NCI-H2171 (cell line): ENCODE measurements around the gene CBX2.
A peak's percentile ranks its signal among the peaks of the same experiment; 100 is the strongest.

Experiments
- DNase-seq: peaks from one replicate; lab custom pipeline; 2025; lab: John Stamatoyannopoulos, UW

Gene CBX2

DNA sequence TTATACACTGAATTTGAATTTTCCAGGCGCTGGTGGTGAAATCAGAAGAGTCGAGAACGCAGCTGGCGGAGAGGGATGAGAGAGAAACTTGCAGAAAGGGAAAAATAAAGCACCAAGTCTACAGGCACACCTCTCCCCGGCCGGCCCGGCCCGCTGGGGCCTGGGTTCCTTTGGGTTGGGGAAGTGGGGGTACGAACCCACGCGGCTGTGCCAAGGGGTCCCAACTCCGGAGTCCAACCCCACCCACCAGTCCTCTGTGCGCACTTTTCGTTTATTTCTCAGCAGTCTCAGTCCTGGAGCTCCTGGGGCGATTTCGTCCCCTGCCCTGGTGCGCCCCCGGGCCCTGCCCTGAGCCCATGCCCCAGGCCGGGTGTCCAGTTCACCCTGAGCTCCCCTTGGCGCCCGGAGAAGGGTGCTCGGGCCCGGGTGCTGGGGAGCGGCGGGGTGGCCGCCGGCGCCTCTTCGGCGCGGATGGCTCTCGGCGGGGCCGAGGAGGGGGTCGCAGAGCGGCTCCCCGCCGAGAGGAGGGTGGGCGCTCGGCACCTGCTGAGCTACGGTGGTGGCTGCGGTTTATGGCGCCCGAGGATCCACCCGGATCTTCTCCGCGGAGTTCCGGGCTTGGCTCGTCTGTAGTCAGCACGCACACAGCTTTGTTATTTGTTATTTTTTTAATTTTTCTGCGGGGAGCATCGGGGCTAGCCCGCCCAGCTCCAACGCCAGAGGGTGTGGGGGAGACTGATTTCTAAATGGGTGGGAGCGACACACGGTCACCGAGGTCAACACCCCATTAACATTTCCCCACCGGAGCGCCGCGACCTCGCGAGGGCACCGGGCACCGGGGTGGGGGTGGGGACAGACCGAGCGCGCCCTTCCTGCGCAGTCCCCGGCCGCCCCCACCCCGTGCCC is 34.7 kb downstream of the CBX2 start:
- no peak for DNase-seq

DNA sequence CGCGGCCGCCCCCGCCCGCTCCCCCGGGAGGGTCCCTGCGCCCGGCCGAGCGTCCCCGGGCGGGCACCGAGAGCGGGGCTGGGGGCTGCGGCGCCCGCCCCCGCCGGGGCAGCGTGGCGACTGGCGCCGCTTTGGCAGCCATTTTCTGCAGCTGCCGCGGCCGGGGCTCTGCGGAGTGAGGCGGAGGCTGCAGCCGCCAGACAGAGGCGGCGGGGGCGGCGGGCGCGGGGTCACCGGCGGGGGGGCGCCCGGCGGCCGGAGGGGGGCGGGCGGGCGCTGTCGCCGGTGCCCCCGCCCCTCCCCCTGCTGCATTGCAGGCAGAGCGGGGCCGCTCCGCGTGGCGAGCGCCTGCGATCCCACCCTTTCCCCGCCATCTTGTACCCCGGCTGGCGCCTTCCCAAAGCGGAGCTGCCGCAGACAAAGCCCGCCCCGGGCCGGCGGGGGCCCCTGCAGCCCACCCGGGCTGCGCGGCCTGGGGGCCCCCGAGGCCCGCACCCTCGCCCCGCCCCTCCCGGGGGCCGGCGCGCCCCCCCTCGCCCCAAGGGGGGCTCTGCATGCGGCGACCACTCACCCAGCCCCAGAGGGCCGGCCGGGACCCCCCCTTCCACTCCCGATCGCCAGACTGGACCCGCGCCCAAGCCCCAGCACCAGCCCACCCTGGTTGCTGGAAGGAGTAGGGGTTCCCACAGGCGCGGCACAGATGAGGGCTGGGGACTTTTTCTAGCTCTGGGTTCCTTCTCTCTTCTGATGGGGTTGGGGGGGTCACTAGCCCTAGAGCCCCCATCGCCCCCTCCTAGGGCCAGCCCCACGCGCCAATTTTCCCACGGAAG is 35.6 kb downstream of the CBX2 start:
- DNase-seq = peak; percentile 74

DNA sequence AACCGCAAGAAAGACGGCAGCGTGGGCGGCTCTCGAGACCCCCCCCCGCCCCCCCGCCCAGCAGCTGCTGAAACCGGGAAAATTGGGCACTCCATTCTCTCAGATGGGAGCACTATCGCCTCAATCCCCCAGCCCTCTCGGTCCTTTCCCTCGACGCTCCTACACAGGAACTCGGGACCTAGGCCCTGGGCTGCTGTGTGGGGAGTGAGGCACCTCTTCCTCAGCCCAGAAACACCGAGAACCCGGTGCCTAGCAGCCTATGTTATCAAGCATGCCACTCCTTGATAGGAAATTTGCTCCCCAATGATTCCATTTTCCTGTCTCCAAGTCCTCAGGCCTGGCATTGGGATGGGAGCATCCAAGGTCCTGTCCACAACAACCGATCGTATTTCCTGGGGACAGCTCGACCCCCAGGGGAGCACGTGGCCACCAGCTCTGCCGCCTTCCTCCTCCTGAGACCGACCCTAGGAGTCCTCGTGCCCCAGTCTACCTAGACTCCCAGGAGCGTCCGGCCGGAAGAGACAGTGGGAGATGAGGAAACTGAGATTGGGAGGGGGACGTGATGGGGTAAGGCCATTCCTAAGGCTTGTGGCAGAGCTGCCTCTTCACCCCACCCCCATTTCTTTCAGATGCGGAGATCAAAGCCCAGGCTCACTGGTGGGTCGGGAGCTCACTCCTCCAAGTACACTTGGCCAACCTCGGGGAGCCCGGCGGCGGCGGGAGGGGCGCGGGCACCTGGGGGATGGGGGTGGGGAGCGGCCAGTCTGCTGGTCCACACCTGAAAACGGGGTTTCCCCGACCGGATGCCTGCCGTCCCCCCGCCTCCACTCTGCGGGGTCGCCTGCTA is 36.4 kb downstream of the CBX2 start:
- DNase-seq = no peak

DNA sequence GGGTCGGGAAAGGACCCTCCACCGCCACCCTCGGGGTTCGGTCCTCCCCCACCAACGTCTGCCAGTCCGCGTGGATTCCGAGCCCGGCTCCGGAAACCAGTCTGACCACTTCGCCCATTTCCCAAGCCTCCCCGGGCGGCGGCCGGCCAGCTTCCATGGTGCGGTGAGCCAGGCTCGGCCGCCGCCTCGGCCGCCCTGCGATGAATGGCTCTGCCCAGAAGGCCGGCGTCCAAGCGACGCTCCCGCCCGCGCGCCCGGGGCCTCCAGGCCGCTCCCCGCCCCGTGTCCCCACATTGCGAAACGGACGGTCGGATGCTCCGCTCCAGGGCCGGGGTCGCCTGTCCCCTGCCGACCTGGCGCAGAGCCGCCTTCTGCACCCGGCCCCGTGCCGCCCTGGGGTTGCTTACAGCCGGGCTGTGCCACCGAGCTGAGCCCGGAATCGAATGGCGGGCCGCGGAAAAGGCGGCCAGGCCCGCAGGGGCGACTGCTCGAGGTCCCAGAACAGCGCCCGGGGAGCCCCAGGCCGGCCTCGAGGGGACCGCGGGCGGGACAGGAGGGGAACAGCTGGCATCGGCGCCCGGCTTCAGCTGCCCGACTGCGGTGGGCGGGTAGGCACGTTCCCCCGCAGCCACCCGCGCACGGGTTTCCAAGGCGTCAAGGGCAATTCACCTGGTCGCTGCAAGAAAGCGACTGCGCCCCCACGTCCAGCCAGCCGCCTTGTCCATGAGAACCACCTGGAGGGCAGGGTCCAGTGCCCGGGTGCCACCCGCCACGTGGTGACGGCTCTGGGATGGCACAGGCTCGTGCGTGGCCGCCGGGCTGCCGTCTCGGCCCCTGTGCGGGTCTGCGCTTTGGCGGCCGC is 37.3 kb downstream of the CBX2 start:
- DNase-seq = no peak

DNA sequence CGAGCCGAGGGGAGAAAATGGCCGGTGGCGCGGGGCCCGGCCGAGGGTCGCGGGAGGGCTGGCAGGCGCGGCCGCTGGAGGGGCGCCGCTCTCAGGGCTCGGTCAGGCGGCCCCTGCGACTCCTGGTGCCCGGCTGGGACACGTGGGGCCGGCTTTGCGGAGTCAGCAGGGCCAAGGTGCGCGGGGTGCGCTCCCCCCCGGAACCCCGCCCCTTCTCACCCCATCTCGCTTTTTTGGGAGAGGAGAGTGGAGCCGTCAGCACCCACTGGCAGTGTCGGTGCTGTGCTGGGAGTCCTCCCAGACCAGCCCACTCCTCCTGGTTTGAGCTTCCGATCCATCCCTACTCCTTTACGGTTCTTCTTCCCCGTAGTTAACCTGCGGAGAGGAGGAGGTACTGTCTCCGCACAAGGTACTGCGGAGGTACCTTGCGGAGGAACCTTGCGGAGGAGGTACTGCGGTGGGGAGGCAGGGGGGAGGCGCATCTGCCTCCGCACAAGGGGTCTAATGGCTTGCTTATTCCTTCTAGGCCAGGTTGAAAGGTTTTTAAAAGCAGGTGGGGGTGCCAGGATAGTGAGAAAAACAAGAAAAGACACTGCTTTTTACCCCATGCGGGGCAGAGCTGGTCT is 38.0 kb downstream of the CBX2 start:
- DNase-seq = no peak

DNA sequence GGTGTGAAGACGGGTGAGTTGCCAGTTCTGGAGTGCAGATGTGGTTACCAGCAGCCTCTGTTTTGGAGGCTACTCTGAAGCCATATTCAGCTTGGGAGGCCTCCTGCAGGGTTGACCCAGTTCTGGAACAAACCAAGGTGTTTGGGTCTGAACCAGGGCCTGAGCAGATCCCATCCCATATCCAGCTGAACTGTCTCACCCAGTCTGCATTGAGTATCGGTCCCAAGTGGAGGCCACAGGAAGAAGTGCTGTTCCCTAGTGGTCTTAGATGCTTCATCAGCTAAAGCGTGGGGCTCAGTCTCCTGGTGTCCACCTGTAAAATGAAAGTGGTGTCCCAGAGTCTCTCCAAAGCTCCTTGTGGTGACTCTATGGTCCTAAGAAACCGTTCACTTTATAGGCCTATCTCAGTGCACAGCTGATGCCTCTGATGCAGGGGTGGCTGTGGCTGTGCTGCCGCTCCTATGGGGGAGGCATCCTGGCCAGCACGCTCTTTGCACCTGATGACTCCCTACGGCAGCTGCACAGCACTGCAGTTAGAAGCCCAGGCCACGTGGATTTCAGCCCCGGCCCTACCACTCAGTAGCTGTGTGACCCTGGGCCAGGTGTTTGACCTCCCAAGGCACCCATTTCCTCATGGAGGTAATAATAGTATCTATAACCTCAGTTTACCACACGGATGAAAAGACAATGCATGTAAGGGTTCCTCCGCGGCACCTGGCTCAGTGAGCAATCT is 40.2 kb downstream of the CBX2 start:
- DNase-seq = no peak

DNA sequence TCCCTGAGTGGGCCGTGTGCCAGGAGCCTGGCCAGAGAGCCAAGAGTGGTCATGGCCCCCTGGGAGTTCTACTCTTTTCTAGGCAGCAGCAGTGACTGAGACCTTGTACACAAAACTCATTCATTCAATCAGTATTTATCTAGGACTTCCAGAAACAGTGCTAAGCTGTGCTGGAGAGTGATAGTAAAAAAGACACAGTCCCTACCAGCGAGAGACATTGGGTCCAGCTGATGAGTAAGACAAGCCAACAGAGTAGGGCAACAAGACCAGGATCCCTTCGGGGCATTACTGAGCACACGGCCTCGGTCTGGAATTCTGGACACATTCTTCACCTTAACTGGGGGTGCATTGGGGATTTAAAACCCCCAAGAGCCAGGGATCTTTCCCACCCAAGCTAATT is 41.1 kb downstream of the CBX2 start:
- DNase-seq = no peak

DNA sequence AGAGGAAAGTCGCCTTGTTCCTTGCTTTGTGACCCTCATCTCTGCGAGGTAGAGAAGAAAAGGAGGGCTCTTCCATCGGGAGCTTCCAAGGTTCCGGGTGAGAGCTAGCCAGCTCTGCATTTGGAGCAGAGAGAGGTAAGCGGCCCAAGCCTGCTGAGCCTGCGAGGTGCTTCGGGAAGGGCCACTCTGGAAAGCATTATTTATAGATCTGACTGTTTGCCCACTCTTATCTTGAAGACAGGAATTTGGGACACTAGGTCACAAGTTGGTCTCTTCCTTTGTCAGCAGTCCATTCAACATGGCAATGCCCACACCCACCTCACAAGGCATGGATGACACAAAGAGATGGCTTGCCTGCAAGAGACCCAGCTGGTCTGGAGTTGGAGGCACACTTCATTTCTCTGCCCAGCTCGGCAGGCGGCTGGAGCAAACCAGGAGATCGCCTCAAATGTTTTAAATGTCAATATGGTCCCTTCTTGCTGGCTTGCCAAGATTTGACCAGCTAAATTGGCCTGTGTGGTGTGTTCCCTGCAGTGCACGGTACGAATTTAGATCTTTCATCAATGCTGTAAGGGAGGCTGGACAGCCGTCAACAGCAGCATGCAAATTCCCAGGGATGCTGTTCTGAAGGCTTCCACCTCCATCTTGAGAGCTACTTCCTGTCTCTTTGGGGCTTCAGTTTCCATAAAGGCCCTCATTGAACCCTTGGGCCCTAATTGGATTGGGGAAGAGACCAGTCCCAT is 41.8 kb downstream of the CBX2 start:
- no peak for DNase-seq

DNA sequence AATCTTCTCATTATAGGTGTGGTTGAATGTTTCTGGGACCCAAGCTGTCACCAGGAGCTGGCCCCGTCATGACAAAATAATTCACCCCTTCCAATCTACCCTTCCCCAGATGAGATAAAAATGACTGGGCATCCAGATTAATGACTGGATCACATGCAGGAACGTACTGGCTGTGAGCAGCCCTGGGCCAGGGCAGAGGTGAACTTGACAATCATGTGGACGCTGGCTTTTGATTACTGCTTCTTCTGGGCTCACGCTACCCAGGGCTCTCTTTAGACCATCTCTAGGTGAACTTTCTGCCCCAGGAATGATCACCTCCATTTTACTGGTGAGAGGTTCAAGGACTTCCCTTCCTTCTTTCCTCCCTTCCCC is 43.0 kb downstream of the CBX2 start:
- no peak for DNase-seq

DNA sequence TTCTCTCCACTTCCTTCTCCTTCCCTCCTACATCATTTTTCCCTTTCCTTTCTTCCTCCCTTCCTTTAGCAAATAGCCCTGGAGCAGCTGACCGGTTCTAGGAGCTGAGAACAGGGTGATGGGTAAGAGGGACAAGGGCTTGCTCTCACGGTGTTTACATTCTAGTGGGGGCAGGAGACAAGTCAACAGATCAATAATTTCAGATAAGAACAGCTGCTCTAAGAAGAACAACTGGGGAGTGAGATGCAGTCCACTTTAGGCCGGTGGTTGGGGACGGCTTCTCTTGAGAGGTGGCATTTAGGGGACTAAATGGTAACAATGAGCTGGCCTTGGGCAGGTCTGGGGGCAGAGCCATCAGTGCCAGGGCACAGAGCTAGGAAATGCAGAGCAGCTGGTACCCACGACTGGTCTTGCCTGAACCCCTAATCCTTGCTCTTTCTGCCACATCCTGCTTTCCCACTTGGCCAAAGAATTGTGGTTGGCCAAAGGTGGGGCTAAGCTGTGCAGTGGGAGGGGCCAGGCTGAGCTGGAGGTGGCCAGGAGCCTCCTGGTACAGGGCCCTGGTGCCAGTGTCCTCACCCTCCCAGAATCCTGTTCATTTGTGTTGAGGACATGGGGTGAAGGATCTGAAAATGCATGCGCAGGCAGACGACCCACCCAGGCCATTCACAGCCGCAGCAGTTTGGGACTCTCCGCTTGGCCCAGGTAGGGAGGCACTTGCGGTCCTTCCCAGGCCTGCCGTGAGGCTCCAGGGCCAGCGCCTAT is 43.6 kb downstream of the CBX2 start:
- no peak for DNase-seq

DNA sequence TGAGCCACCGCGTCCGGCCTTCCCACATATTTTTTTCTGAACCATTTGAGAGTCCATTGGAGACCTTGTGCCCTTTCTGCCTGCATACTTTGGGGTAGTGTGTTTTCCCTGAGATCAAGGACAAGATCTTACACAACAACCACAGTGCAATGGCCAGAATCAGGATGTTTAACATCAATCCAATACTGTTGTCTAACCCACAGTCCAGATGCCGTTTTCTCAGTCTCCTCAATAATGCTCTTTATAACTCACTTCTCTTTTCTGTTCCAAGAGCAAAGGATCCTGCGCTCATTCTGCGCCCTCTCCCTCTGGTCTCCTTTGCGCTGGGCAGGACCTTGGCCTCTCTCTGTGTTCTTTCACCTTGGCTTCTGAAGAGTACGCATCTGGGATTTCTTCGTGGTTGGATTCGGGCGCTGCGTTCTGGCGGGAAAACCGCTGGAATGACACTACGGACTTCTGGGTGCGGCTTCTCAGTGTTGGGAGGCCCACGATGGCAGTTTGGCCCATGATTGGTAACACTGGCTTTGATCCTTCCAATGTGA is 44.7 kb downstream of the CBX2 start:
- DNase-seq = no peak

DNA sequence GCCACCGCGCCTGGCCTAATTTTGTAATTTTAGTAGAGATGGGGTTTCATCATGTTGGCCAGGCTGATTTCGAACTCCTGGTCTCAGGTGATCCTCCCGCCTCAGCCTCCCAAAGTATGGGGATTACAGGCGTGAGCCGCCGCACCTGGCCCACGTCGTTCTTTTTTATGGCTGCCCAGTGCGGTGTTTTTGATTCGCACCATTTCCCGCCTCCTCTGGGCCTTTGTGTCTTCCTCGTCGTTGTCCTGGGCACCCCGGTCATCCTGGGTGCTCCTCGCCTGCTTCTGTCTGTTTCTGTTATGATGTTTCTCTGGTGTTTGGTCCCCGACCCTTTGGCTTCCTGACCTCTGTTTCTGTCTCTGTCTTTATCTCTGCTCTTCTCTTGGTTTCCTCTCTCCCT is 46.3 kb downstream of the CBX2 start:
- DNase-seq = no peak

DNA sequence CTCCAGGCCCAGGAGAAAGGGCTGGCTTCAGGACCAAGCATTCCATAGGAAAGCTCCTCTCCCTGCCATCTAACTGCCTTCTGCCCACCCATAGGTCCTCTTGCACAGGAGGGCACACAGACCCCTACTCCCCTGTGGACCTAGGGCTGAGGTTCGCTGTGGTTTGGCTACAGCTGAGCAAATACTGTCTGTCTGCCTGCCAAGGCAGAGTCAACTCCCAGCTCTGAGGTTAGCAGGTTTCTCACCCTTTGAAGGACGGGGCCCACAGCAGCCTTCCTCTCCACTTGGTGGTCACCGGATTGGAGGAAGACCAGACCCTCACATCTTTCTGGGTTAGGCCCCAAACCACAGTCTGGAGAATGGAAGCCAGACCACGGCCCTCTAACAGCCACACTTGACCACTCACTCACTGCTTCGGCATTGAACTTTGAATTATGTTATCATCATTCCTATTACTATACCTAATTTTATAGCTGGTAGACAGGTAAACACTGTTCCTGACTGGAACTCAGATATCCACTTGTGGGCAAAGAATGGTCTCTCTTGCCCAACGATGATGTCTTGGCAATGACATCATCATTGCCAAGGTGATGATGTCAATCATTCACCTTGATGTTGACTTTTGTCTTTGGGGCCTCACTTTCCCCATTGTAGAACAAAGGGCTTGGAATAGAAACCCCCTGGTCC is 47.1 kb downstream of the CBX2 start:
- no peak for DNase-seq

DNA sequence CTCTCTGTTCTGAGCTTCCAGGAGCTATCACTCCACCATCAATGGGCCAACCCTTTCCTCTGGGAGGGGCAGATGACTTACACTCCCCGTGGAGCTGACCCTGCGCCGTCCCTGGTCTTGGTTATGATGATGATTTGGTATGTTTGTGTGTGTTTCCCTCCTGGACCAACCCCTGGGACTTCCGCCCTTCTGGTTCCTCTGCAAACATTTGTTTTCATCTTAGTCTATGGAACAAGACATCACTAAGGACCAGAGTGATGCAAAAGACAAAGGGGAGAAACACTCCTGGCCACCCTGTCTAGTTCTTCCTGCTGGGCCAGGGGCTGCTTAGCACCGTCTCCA is 47.6 kb downstream of the CBX2 start:
- DNase-seq = no peak

DNA sequence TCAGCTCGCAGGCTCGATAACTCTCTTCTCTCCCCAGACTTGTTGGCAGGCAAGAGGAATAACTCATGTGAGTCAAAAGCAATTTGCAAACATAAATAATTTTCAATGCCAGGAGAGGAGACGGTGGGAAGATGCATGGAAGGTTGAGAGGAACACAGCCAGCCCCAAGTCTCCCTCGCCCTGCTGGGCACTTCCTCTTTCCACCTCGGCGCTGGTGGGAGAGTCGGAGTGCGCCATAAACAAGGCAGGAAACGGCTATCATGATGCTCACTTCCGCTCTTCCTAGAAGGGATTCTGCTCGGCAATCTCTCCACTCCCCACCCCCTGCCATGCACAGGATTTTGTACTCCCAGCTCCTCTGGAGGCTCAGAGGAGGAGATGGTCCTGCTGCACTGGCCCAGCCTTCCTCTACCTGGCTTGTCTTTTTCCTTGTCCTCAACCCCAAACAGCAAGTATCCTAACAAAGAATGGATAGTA is 48.3 kb downstream of the CBX2 start:
- no peak for DNase-seq

DNA sequence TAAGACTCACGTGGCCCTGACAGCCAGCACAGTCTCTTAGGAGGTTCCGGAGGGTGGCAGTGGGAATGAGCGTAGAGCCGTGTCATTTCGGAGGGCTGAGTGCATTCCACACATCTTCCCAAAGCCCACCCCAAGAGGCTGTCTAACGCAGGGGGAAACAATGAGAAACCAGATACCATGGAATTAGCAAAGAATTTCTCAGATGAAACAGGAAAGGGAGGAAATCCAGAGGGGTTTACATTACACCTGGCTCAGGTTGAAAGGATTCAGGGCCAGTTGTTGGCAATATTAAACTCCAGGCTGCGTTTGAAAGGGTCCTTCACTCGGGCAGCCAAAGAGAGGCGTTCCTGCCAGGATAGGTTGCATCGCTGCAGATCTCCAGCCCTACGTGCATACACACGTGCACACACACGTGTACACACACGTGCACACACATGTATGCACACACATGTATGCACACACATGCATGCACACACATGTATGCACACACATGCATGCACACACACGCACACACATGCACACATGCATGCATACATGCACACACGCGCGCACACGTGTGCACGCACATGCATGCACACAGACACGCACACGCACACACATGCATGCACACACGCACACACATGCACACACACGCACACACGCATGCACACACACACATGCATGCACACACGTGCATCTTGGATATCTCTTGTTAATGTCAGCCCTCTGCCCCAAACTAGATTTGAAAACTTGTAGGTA is 49.1 kb downstream of the CBX2 start:
- no peak for DNase-seq

DNA sequence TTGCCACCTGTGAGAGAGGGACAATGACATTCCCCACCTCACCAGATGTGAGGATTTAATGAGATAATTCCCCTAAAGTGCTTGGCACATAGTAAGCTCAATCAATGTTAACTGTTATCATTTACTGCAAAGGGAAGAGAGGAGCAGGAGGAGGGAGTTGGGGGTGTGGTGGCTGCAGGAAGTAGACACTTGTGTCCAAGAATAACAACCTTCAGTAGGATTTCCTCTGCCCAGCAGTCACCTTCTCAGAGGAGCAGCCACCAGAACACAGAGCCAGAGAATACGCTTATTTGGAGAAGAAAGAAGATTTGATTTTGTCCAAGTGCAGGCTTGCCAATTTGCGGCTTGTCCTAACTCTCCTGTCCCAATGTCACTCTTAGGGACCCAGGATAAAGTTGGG is 51.1 kb downstream of the CBX2 start:
- DNase-seq = no peak
